Osteocyte (in vitro differentiated cells): Measurements from ENCODE around the gene CTDSP1. TPM values are rescaled to one million over a fixed set of nuclear protein-coding genes. Genes with fewer than 3 reads are reported as not detected.
A peak's percentile ranks its signal among the peaks of the same experiment; 100 is the strongest.

Experiments used
- DNase-seq: peaks from one replicate; pipeline ENCODE4 v3.0.0; 2021; ENCODE audit warnings: mixed read lengths; ENCODE audit not compliant: unreplicated experiment; ENCODE audit errors: extremely low spot score
- H3K27ac Mint-ChIP-seq: one replicate; pipeline ENCODE4 v1.8.0; 2021; ENCODE audit warnings: mild to moderate bottlenecking, mixed read lengths; ENCODE audit not compliant: unreplicated experiment
- H3K27me3 Mint-ChIP-seq: one replicate; pipeline ENCODE4 v1.8.0; 2021; ENCODE audit warnings: mixed read lengths; ENCODE audit not compliant: unreplicated experiment
- H3K36me3 Mint-ChIP-seq: one replicate; pipeline ENCODE4 v1.8.0; 2021; ENCODE audit warnings: mixed read lengths; ENCODE audit not compliant: unreplicated experiment
- H3K4me1 Mint-ChIP-seq: one replicate; pipeline ENCODE4 v1.8.0; 2021; ENCODE audit warnings: mixed read lengths; ENCODE audit not compliant: unreplicated experiment
- H3K4me3 Mint-ChIP-seq: one replicate; pipeline ENCODE4 v1.8.0; 2021; ENCODE audit warnings: mild to moderate bottlenecking, moderate library complexity, mixed read lengths; ENCODE audit not compliant: unreplicated experiment
- H3K9me3 Mint-ChIP-seq: one replicate; pipeline ENCODE4 v1.8.0; 2021; ENCODE audit warnings: mixed read lengths; ENCODE audit not compliant: unreplicated experiment
- long read RNA-seq: library from polyadenylated mRNA; unstranded; transcript quantifications from one replicate; pipeline ENCODE4 v2.0.0, GENCODE V29; 2021
- total RNA-seq: library from RNA; stranded (reverse); gene quantifications from 2 replicates; pipeline ENCODE4 v1.2.1, GENCODE V29; 2021
- TF ChIP-seq, protein P1 (sequence below): fragments of 200-600 bp; sonication (generic); IDR thresholded peaks from 2 replicates; pipeline ENCODE4 v1.5.0; 2021; ENCODE audit warnings: antibody characterized with exemption, mild to moderate bottlenecking, moderate library complexity

CTDSP1 gene
- total RNA-seq, result 131 and 138 TPM in 2 replicates
- long read RNA-seq, partial matches to known transcripts, result 2 of 13 reads
- long read RNA-seq, other reads (novel, unspliced or antisense), result 10 of 13 reads

DNA sequence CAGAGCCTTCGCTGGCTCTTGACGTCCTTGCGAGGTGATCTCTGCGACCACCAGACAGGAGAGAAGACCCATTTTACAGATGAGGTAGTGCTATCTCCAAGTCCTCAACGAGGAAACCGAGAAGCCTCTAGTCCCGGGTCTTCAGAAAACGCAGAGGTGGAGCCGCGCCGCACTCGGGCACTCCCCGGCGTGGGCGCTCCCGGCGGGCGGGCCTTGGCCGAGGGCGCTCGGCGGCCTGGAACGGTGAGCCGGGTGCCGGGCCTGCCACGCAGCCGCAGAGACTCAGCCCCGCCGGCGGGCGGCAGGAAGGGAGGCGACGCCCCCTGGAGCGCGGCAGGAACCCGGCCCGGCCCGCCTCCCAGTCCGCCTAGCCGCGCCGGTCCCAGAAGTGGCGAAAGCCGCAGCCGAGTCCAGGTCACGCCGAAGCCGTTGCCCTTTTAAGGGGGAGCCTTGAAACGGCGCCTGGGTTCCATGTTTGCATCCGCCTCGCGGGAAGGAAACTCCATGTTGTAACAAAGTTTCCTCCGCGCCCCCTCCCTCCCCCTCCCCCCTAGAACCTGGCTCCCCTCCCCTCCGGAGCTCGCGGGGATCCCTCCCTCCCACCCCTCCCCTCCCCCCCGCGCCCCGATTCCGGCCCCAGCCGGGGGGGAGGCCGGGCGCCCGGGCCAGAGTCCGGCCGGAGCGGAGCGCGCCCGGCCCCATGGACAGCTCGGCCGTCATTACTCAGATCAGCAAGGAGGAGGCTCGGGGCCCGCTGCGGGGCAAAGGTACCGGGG, at the start of gene CTDSP1:
TSS of gene CTDSP1 (plus strand) at position 478 of the 776 bp plus-strand sequence. CDS start at position 701, 223 bp downstream.
- H3K27ac Mint-ChIP-seq, result peak within 1 kb of the TSS; percentile 89
- DNase-seq, result peak; percentile 98
- TF ChIP-seq, protein P1, sequence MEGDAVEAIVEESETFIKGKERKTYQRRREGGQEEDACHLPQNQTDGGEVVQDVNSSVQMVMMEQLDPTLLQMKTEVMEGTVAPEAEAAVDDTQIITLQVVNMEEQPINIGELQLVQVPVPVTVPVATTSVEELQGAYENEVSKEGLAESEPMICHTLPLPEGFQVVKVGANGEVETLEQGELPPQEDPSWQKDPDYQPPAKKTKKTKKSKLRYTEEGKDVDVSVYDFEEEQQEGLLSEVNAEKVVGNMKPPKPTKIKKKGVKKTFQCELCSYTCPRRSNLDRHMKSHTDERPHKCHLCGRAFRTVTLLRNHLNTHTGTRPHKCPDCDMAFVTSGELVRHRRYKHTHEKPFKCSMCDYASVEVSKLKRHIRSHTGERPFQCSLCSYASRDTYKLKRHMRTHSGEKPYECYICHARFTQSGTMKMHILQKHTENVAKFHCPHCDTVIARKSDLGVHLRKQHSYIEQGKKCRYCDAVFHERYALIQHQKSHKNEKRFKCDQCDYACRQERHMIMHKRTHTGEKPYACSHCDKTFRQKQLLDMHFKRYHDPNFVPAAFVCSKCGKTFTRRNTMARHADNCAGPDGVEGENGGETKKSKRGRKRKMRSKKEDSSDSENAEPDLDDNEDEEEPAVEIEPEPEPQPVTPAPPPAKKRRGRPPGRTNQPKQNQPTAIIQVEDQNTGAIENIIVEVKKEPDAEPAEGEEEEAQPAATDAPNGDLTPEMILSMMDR, result peak; percentile 17
- no peaks in the 10 kb centered on the region for H3K9me3 Mint-ChIP-seq
- no peaks in the 10 kb centered on the region for H3K27me3 Mint-ChIP-seq
- peaks cover 36% of the 10 kb centered on the region for H3K4me1 Mint-ChIP-seq
- H3K36me3 Mint-ChIP-seq, result peaks cover 14% of the 10 kb centered on the region
- peak within 1 kb of the TSS; percentile 94 for H3K4me3 Mint-ChIP-seq

DNA sequence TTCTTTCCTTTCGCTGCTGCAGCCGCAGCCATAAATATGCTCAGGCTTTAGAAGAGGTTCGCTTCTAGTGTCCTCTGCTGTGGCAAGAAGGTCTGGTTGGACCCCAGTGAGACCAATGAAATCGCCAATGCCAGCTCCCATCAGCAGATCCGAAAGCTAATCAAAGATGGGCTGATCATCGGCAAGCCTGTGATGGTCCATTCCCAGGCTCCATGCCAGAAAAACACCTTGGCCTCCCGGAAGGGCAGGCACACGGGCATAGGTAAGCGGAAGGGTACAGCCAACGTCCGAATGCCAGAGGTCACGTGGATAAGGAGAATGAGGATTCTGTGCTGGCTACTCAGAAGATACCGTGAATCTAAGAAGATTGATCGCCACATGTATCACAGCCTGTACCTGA, 45.6 kb upstream of the CTDSP1 start:
- Mint-ChIP-seq H3K27me3 (no peaks in the 10 kb centered on the region), H3K4me1 (peaks cover 7% of the 10 kb centered on the region), H3K9me3 (peaks cover 13% of the 10 kb centered on the region), H3K27ac (no peak overlapping the region), H3K36me3 (peaks cover 3% of the 10 kb centered on the region), H3K4me3 (no peak overlapping the region)
- TF ChIP-seq, protein P1, result no peak
- no peak for DNase-seq

DNA sequence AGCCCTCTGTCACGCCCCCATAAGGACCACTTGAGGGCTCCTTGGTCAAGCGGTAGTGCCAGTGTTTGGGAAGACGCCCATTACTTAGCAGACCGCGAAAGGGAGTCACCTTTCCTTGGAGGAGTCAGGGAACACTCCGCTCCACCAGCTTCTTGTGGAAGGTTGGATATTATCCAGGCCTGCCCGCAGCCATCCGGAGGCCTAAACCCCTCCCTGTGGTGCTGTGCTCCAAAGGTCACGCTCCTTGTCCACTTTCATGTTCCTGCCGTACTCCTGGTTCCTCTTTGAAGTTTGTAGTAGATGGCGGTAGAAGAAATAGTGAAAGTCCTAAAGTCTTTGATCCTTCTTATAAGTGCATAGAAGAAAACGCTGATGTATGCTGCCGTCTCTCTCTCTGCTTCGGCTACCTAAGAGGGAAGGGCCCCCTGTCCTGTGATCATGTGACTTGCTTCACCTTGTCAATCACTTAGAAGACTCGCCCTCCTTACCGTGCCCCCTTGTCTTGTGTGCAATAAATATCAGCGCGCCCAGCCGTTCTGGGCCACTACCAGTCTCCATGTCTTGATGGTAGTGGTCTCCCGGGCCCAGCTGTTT, 44.7 kb upstream of the CTDSP1 start:
- Mint-ChIP-seq H3K4me1 (peaks cover 9% of the 10 kb centered on the region), H3K27me3 (no peaks in the 10 kb centered on the region), H3K36me3 (peaks cover 3% of the 10 kb centered on the region), H3K4me3 (no peak overlapping the region), H3K9me3 (peaks cover 13% of the 10 kb centered on the region), H3K27ac (no peak overlapping the region)
- TF ChIP-seq, protein P1, result no peak
- DNase-seq, result no peak

- Mint-ChIP-seq H3K4me1 (peaks cover 9% of the 10 kb centered on the region), H3K9me3 (peaks cover 3% of the 10 kb centered on the region), H3K27me3 (no peaks in the 10 kb centered on the region), H3K27ac (peak overlapping the region; percentile 11), H3K36me3 (no peaks in the 10 kb centered on the region), H3K4me3 (no peak overlapping the region)
- TF ChIP-seq, protein P1, result no peak
- DNase-seq, result no peak
Measured at GRCh38 chr2:218357236-218358177, 42.2 kb upstream of the CTDSP1 start.
